Measurements from ENCODE around the gene NOVA2.

NOVA2 gene

DNA sequence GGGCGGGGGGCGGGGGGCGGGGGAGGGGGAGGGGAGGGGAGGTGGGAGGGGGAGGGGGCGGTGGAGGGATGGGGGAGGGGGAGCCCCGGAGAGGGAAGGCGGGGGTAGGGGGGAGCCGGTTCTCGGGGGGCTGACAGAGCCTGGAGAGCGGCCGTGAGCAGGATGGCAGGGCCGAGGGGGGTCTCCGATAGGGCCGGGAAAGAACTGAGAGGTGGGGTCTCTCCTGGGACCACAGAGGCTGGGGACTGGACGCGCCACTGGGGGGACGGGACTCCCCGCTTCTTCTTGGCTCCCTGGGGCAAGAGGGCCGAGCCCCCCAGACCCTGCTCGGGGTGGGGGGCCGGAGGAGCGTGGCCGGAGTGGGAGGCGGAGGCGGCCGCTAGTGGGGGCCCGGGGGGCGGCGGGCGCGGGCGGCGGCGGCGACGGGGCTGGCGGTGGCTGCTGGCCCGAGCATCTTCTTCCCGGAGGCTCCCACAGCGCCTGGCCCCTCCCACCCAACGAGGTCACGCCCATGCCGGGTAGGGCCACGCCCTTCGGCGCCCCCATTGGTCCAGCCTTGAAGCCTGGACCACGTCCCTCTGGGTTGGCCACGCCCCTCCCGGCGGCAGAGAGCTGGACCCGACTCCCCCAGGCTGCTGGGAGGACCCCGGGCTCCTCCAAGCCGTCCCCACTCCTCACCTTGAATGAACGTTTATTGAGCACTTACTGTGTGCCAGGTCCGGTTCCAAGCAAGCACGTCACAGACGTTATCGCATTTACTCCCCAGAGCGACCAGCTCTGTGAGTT lies at the start of gene NOVA2:
Gene NOVA2 (minus strand): TSS at position 313 of the 786 bp plus-strand sequence. CDS start 514 bp downstream, outside the sequence.
- DNase-seq (peak; percentile 66), ATAC-seq (peak; percentile 55)

GRCh38 chr19:46023311-46023779 lies 49.7 kb upstream of the NOVA2 start:
- DNase-seq (no peak), ATAC-seq (no peak)

GRCh38 chr19:46022431-46023310 lies 49.0 kb upstream of the NOVA2 start, which contains the start of gene PGLYRP1:
TSS of gene PGLYRP1 (minus strand) at chr19:46023053. CDS start at chr19:46023021, 32 bp downstream.
- peak; percentile 19 for ATAC-seq
- no peak for DNase-seq

DNA sequence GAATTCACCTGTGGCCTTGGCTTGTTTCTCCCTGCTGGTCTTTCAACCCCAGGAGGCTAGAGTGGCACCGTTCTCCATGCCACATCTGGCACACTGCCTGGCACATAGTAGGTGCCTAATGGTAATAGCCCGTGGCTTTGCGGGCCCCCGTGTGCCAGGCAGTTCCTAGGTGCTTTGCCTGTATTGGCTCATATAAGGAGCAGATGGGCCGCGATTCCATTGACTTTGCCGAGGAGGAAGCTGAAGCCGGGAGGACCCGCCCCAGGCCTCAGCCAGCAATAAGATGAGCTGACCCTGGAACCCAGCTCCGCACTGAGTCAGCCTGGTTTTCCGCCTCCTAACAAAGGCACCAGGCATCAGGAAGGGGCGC lies 48.4 kb upstream of the NOVA2 start:
- ATAC-seq = no peak
- DNase-seq = no peak

GRCh38 chr19:46021531-46022041 lies 47.9 kb upstream of the NOVA2 start:
- DNase-seq = no peak

GRCh38 chr19:46020819-46021125 lies 47.1 kb upstream of the NOVA2 start:
- ATAC-seq = no peak

More at GRCh38 chr19:46021531-46022041, 47.9 kb upstream of the NOVA2 start:
- ATAC-seq = no peak

GRCh38 chr19:46019270-46019669 lies 45.6 kb upstream of the NOVA2 start:
- no peak for ATAC-seq
- no peak for DNase-seq

More at GRCh38 chr19:46020819-46021125, 47.1 kb upstream of the NOVA2 start:
- no peak for DNase-seq

DNA sequence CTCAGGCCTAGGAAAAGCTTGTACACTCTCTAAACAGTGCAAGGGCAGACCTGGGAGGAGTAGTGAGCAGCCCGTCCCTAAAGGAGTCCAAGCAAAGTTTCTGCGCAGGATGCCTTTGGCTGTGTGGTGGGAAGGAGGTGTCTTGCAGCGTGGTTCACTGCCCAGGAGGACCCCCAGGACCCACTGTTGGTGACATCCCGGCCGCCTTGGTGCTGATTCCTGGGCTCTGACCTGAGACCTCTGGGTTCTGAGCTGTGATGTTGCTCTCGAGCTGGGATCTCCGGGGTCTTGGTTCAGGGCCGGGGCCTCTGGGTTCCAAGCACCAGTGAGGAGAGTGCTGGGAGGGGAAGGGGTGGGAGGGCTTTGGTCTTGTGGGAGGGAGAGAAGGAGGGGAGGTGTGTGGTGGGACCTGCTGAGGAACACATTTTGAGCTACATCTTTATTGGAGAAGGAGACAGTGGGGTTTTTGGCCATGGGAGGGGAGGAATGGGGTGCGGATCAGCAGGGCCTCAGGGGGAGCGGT lies 45.1 kb upstream of the NOVA2 start:
- DNase-seq = no peak
- ATAC-seq = no peak

- ATAC-seq = no peak
- DNase-seq = no peak
Measured at GRCh38 chr19:46017874-46018675, 44.4 kb upstream of the NOVA2 start.

DNA sequence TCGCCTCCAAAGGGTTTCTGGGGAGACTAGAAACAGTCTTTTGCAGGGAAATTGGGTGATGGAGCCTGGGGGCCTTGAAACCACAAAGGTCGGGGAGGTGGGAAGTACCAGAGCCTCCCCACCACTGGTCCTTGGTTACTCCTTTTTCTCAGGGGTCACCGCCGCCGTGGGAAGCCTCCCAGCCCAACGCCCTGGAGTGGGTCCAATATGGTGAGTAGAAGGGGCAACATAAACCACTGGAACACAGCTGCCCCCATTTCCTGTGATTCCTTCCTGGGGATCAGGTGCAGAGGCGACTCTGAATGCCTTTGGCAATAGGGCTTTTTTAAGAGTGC lies 43.4 kb upstream of the NOVA2 start:
- DNase-seq = no peak
- ATAC-seq = no peak

GRCh38 chr19:46016426-46017094 lies 42.9 kb upstream of the NOVA2 start:
- DNase-seq (peak; percentile 86), ATAC-seq (peak; percentile 71)

DNA sequence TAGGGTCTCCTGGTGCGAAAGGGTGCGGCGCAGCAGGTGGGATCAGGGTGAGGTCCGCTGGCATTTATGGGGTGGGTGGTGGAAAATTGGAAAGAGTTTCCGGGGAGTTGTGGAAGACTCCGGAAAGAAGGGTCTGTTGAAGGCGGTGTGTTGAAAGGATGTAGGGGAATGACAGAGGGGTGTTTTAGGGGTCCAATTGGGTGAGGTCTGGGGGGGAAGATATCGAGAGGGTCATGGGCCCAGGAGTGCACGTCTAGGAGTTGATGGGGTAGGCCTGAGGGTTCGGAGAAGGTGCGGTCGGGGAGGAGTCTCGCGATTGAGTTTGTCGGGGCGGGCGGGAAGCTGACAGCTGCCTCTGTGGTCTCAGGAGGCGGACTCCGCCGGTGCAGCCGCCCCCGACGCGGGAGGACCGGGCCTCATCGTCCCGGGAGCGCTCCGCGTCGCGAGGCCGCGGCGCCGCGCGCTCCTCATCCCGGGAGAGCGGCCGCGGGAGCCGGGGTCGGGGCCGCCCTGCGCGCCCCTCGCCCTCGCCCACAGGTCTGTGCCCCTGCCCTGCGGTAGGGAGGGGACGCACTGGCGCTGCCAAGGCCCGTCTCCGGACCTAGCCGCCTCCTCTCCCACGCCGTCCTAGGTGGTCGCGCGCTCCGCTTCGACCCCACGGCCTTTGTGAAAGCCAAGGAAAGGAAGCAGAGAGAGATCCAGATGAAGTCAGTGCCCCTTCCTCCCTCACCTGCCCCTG lies 42.2 kb upstream of the NOVA2 start:
- DNase-seq = peak; percentile 48
- peak; percentile 22 for ATAC-seq

DNA sequence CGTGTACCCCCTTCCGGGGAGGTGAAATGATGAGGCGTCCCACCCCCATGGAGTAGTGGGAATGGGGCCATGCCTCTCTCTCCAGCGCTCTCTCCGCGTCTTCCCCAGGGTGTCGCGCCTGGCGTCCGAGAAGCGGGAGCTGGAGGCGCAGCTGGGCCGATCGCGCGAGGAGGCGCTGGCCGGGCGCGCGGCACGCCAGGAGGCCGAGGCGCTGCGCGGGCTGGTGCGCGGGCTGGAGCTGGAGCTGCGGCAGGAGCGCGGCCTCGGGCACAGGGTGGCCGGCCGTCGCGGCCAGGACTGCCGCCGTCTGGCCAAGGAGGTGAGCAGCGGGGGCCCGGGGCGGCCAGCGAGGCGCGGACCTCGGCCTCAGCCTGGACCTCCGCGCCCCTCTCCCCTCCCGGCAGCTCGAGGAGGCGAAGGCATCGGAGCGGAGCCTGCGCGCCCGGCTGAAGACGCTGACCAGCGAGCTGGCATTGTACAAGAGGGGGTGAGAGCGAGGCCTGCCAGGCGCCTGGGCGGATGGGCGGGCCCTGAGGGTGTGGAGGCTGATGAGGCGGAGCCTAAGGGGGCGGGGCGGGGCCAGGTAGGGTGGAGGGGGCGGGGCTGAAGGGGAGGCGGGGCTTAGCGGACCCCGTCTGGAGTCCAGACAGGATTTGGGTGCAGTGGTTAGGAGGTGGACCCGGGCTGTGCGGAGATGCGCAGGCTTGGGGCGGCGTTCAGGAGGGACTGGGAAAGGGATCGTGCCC lies 41.4 kb upstream of the NOVA2 start:
- ATAC-seq (peak; percentile 63), DNase-seq (peak; percentile 75)

GRCh38 chr19:46014534-46014933 lies 40.9 kb upstream of the NOVA2 start:
- DNase-seq (no peak), ATAC-seq (no peak)

DNA sequence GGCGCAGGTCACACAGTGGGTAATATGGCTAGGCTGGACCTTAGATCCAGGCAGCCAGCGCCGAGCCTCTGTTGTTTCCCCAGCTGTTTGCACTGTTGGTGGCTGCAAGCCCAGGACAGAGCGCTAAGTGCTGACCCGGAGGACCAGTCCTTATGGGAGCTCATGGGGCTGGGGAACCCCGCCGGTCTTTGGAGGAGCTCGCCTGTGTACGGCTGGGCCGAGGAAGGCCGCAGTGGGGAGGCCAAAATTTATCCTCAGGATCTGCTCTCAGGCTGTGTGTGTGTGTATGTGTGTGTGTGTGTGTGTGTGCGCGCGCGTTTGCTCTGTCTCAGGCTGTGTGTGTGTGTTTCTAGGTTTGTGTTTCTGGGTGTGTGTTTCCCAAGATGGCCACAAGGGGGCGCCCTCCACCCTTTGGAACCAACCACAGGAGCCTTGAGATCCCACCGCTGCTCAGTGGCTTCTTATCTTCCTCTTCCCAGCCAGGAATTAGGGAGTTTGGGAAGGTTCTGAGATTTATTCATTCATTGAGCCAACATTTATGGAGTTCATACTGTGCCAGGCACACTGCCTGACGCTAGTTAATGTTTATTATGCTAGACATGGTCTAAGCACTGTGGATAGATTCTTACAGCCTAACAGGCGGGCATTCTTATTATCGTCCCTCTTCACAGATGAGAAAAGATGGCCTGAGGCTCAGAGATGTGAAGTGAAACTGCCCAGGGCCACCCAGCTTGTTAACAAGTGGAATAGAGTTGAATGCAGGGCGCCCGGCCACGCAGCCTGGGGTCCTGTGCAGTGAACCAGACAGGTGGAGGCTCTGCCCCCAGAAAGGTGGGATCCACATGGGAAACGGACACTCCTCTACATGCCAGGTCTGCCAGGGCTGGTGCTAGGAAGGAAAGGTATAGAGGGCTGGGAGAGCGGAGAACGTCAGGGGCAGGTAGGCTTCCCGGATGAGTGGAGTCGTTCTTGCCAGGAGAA lies 36.2 kb upstream of the NOVA2 start:
- ATAC-seq (peak; percentile 81), DNase-seq (peak; percentile 72)

DNA sequence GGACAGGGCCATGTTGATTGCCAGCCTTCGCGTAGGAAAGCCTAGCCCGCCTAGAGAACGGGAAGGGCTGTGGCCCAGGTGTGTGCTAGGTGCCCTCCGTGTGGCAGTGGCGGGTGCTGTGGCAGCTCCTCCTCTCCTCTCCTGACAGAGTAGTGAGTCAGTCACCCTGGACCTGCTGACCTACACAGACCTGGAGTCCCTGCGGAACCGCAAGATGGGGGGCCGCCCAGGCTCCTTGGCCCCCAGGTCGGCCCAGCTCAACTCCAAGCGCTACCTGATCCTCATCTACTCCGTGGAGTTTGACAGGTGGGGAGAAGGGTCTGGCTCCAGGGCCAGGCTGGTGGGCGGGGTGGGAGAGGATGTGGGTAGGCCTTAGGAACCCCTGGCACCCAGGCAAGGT lies 32.7 kb upstream of the NOVA2 start:
- ATAC-seq = no peak
- DNase-seq = no peak

DNA sequence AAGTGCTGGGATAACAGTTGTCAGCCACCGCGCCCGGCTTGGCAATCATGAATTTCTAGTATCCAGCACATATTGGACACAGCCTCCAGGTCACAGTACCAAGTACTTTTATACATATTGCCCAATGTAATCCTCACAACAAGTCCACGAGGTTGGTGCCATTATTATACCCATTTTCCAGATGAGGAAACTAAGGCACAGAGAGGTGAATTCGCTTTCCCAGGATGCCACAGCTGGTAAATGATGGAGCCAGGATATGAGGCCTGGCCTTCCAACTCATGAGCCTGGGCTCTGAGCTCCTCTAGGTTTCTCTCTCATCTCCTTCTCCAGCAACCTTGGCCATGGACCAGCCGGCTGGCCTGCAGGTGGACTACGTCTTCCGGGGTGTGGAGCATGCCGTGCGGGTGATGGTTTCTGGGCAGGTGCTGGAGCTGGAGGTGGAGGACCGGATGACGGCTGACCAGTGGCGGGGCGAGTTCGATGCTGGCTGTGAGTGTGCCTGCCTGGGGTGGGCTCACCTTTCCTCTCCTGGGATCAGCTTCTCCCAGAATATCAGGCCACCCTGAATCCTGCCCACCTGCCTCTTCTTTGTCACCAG lies 29.1 kb upstream of the NOVA2 start:
- ATAC-seq (no peak), DNase-seq (no peak)

Measured in stimulated activated naive CD8-positive, alpha-beta T cell treated with anti-CD3 and anti-CD28 coated beads, Interleukin-15, Interleukin-2, amounts not matched to agents 100 U/mL and 50 U/mL, for 24 hours (primary cell).